GM21825 (cell line): ENCODE data around the gene POTEG.
"Not testable (repeated sequence)": the region's sequence is repeated elsewhere in the genome, so short reads cannot be mapped to it uniquely, and the experiment has no call there.

ENCODE experiments used
- ATAC-seq: cut with Tn5 transposase; IDR thresholded peaks from one replicate; pipeline ENCODE4 v1.9.1; 2021; ENCODE audit warnings: mild to moderate bottlenecking, moderate library complexity; ENCODE audit not compliant: unreplicated experiment

POTEG gene

GRCh38 chr14:19374451-19374903 lies 59.7 kb downstream of the POTEG start:
- ATAC-seq: not testable (repeated sequence)

GRCh38 chr14:19372813-19373500 lies 61.2 kb downstream of the POTEG start:
- not testable (repeated sequence) for ATAC-seq

GRCh38 chr14:19371767-19372166 lies 62.4 kb downstream of the POTEG start:
- not testable (repeated sequence) for ATAC-seq

GRCh38 chr14:19362803-19363202 lies 71.3 kb downstream of the POTEG start:
- ATAC-seq: not testable (repeated sequence)

GRCh38 chr14:19362323-19362722 lies 71.8 kb downstream of the POTEG start:
- not testable (repeated sequence) for ATAC-seq

- ATAC-seq: not testable (repeated sequence)
Observed at GRCh38 chr14:19361636-19362253, 72.4 kb downstream of the POTEG start.

- ATAC-seq: not testable (repeated sequence)
Observed at GRCh38 chr14:19360937-19361635, 73.1 kb downstream of the POTEG start.
